Osteoblast (primary cell): ENCODE results near the gene CXCR4. TPM values are rescaled to one million over a fixed set of nuclear protein-coding genes. Genes with fewer than 3 reads are reported as not detected.

Experiments
- DNase-seq: peaks from one replicate; pipeline ENCODE4 v3.0.0; 2011; ENCODE audit warnings: low spot score, mixed read lengths; ENCODE audit not compliant: insufficient read length; ENCODE audit errors: missing footprints
- H2AFZ ChIP-seq: 2 replicates; pipeline ENCODE4 v1.6.0; 2011; ENCODE audit warnings: mild to moderate bottlenecking, low read length
- H3K27ac ChIP-seq: 2 replicates; pipeline ENCODE4 v1.5.1; 2011; ENCODE audit warnings: mild to moderate bottlenecking, low read depth, low read length, moderate library complexity
- H3K27me3 ChIP-seq: 2 replicates; pipeline ENCODE4 v1.6.0; 2012; ENCODE audit warnings: mild to moderate bottlenecking, control low read depth, inconsistent platforms, low read length, moderate library complexity; ENCODE audit not compliant: insufficient read depth
- H3K36me3 ChIP-seq: 2 replicates; pipeline ENCODE4 v1.5.1; 2011; ENCODE audit warnings: mild to moderate bottlenecking, low read length, control low read depth, moderate library complexity; ENCODE audit not compliant: insufficient read depth
- H3K4me1 ChIP-seq: 2 replicates; pipeline ENCODE4 v1.5.1; 2011; ENCODE audit warnings: mild to moderate bottlenecking, low read length, control low read depth, moderate library complexity; ENCODE audit not compliant: insufficient read depth
- H3K4me2 ChIP-seq: 2 replicates; pipeline ENCODE4 v1.6.0; 2011; ENCODE audit warnings: mild to moderate bottlenecking, low read length; ENCODE audit not compliant: insufficient read depth
- H3K4me3 ChIP-seq: fragments of 200-600 bp; sonication (generic); 3 replicates; pipeline ENCODE4 v1.5.1; 2012; ENCODE audit warnings: mild to moderate bottlenecking, low read length, inconsistent platforms; ENCODE audit not compliant: insufficient read depth
- H3K79me2 ChIP-seq: 2 replicates; pipeline ENCODE4 v1.6.0; 2012; ENCODE audit warnings: mild to moderate bottlenecking, low read length, control low read depth, inconsistent platforms; ENCODE audit not compliant: insufficient read depth
- H3K9me3 ChIP-seq: 2 replicates; pipeline ENCODE4 v1.5.1; 2011; ENCODE audit warnings: low read depth, low read length, control low read depth
- H4K20me1 ChIP-seq: 2 replicates; pipeline ENCODE4 v1.6.0; 2012; ENCODE audit warnings: mild to moderate bottlenecking, low read length, control low read depth; ENCODE audit not compliant: insufficient read depth
- total RNA-seq: library from RNA; depleted of rRNA; stranded (reverse); fragments of >200 nt; gene quantifications from 2 replicates; pipeline ENCODE4 v1.2.3, GENCODE V29; 2012
- TF ChIP-seq, protein P1 (sequence below): IDR thresholded peaks from 2 replicates; pipeline ENCODE4 v1.5.1; 2011; ENCODE audit warnings: mild to moderate bottlenecking, low read depth, low read length, moderate library complexity; ENCODE audit errors: extremely low read depth

Gene CXCR4
- total RNA-seq, 1 donor, result under 0.01 TPM

DNA sequence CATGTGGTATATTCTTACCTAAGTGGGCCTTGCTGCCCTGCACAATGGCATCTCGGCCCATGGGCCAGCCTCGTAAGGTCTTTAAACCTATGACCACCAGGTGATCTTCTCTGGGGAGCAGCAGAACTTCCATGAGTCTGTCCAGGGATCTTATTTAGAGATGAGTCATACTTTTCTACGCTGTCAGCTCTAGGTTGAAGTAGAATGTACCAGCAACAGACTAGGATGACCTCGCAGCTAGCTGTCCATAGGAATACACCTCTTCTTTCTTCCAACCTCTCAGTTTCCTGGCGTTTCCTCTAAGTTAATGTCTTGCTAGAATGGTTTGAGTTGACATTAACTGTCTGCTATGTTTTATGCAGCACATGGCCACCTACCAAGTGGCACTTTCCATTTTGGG lies 15.6 kb upstream of the CXCR4 start:
- Histone ChIP-seq H3K4me2 (no peak overlapping the region), H3K36me3 (no peaks in the 10 kb centered on the region), H3K4me1 (no peaks in the 10 kb centered on the region), H3K27ac (no peak overlapping the region), H4K20me1 (no peaks in the 10 kb centered on the region), H3K27me3 (no peaks in the 10 kb centered on the region), H3K79me2 (no peaks in the 10 kb centered on the region), H2AFZ (no peak overlapping the region), H3K4me3 (no peak overlapping the region), H3K9me3 (no peaks in the 10 kb centered on the region)
- TF ChIP-seq, protein P1, sequence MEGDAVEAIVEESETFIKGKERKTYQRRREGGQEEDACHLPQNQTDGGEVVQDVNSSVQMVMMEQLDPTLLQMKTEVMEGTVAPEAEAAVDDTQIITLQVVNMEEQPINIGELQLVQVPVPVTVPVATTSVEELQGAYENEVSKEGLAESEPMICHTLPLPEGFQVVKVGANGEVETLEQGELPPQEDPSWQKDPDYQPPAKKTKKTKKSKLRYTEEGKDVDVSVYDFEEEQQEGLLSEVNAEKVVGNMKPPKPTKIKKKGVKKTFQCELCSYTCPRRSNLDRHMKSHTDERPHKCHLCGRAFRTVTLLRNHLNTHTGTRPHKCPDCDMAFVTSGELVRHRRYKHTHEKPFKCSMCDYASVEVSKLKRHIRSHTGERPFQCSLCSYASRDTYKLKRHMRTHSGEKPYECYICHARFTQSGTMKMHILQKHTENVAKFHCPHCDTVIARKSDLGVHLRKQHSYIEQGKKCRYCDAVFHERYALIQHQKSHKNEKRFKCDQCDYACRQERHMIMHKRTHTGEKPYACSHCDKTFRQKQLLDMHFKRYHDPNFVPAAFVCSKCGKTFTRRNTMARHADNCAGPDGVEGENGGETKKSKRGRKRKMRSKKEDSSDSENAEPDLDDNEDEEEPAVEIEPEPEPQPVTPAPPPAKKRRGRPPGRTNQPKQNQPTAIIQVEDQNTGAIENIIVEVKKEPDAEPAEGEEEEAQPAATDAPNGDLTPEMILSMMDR, result no peak
- DNase-seq, result no peak

GRCh38 chr2:136133176-136133575 lies 15.2 kb upstream of the CXCR4 start:
- Histone ChIP-seq H3K9me3 (no peaks in the 10 kb centered on the region), H2AFZ (no peak overlapping the region), H3K4me2 (no peak overlapping the region), H3K79me2 (no peaks in the 10 kb centered on the region), H4K20me1 (no peaks in the 10 kb centered on the region), H3K4me1 (no peaks in the 10 kb centered on the region), H3K27ac (no peak overlapping the region), H3K4me3 (no peak overlapping the region), H3K36me3 (no peaks in the 10 kb centered on the region), H3K27me3 (no peaks in the 10 kb centered on the region)
- DNase-seq, result no peak
- TF ChIP-seq, protein P1, result no peak

GRCh38 chr2:136132825-136133155 lies 14.8 kb upstream of the CXCR4 start:
- Histone ChIP-seq H3K36me3 (no peaks in the 10 kb centered on the region), H4K20me1 (no peaks in the 10 kb centered on the region), H3K4me1 (no peaks in the 10 kb centered on the region), H3K4me3 (no peak overlapping the region), H3K27me3 (no peaks in the 10 kb centered on the region), H3K9me3 (no peaks in the 10 kb centered on the region), H3K27ac (no peak overlapping the region), H3K79me2 (no peaks in the 10 kb centered on the region), H3K4me2 (no peak overlapping the region), H2AFZ (no peak overlapping the region)
- TF ChIP-seq, protein P1, result no peak
- no peak for DNase-seq

DNA sequence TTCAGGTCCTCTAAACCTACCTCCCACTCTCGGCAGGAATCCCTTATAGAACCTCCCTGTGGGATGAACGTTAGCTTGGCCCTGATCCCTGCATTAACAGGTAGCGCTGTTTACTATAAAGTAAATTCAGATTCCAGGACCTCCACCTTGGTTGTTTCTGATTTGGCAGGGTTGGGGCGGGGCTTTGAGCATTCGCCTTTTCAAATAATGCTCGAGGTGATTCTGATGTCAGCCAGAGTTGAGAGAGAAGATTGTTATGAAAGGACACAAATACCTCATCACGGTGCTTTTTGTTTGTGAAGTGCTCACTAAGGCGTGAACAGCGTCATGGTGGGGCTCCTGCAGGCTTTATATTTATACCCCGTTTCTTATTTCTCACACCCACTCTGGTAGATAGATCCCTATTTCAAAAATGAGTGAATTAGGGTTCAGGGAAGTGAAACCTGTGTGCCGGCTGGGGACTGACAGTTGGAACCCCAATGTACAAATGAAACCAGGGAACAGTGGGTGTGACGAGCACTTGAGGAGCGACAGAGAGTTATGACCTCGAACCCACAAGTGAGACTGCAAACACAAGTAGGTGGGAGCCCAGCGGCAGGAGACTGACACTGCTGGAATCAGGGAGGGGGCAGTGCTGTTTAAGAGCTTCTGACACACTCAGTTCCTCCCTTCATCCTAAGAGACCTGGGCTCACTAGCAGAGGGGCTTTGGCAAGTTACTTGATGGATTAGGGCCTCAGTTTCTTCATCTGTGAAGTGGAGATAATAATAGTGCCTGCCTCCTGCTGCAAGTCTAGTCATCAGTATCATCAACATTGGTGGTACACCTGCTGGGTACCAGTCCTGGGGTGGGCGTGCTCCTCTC lies 14.2 kb upstream of the CXCR4 start:
- TF ChIP-seq, protein P1, result no peak
- no peak overlapping the region for H3K27ac ChIP-seq
- no peaks in the 10 kb centered on the region for H3K27me3 ChIP-seq
- H3K9me3 ChIP-seq, result no peaks in the 10 kb centered on the region
- no peak overlapping the region for H3K4me2 ChIP-seq
- H2AFZ ChIP-seq, result no peak overlapping the region
- no peak overlapping the region for H3K4me3 ChIP-seq
- no peaks in the 10 kb centered on the region for H3K4me1 ChIP-seq
- H3K36me3 ChIP-seq, result no peaks in the 10 kb centered on the region
- no peaks in the 10 kb centered on the region for H3K79me2 ChIP-seq
- no peak for DNase-seq
- no peaks in the 10 kb centered on the region for H4K20me1 ChIP-seq
